GM04503 (cell line): ENCODE measurements around the gene TTC21A.

Experiments used
- DNase-seq: peaks from one replicate; pipeline ENCODE4 v3.0.0-alpha.2; 2012; ENCODE audit warnings: low read depth

Gene TTC21A

DNA sequence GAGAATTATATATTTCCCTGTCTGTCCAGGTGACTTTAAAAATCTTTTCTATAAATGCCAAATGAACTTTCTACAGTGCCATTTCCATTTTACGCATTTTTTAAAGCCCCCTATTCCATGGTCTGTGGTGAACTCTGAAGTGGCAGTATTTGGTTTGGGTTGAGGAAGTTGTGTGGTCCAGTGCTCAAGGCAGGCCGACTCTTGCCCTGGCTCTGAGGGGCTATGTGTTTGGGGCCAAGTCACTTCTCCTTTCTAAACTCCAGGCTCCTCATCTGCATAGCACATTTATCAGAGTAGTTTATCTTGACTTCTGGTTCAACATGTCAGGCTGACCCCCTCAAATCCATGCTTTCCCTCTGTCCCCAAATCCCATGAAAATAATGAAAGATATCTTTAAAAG, 14.1 kb downstream of the TTC21A start:
- no peak for DNase-seq

DNA sequence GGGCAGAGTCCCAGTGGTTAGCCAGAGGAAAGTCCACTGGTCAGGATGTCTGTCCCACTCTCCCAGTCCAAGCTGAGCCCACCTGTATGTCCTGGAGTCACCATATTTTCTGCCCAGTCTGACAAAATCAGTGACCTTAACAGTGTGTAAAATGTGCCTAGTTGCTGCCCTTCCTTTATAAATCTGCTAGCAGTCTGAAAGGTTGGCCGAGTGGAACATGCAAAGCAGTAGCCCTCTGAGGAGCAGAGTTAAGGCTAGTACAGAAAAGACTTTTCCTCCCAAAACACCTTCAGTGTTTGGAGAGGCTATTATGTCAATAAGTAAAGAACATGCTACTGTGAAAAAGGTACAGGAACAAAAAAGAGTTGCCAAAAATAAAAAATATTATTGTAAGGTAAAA, 15.3 kb downstream of the TTC21A start:
- DNase-seq, result no peak

DNA sequence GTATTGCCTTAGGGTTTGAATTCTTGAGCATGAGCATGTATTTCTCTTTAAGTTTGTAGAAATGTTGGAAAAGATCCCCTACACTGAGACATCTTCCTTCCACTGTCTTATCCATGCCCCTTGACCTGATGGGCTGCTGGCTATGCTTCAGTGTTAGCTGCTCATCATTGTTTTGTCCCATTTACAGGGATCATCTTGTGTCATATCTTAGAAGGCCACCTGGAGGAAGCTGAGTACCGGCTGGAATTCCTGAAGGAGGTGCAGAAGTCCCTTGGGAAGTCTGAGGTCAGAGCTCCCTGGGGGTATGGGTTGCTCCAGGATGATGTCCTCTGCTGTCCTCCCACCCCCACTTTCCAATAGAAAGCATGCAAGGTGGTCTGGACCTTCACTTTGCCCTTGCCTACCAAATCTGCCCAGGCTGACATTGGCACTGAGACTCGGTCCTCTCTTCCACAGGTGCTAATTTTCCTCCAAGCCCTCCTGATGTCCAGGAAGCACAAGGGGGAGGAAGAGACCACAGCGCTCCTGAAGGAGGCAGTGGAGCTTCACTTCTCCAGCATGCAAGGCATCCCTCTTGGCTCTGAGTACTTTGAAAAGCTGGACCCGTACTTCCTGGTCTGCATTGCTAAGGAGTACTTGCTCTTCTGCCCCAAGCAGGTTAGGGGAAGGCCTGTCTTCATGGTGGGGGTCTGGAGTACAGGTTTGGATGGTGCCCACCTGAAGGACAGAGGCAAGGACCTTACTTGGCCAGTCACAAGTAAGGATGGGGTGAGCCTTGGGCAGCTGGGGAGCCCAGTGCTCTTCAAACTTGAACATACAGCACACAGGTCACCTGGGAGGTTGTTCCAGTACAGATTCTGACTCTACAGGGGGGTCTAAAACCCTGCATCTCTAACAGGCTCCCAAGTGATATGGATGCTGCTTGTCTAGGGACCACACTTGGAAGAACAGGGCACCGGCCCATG, 17.7 kb downstream of the TTC21A start:
- DNase-seq, result no peak

DNA sequence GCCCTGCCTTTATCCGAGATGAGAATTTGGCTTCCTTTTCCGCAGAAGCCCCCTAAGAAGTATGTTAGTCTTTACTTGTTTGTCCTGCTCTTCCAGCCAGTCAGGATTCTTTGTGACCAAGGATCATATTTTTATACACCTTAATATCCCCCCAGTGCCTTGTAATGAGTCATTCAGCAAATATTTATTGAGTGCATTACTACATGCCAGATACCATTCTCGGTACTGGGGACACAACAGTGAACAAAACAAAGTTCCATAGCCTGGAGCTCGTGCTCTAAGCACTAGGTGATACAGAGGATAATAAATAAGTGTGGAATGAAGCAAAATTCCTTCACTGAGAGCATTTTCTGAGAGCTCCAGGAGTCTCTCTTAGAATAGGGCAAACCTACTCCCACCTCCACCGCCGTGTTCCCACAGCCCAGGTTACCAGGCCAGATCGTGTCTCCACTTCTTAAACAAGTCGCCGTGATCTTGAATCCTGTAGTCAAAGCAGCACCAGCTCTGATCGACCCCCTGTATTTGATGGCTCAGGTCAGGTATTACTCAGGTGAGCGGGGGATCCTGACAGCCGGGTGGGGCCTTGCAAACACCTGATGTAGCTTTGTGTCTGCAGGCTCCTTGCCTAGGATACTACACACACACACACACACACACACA, 18.5 kb downstream of the TTC21A start:
- no peak for DNase-seq

DNA sequence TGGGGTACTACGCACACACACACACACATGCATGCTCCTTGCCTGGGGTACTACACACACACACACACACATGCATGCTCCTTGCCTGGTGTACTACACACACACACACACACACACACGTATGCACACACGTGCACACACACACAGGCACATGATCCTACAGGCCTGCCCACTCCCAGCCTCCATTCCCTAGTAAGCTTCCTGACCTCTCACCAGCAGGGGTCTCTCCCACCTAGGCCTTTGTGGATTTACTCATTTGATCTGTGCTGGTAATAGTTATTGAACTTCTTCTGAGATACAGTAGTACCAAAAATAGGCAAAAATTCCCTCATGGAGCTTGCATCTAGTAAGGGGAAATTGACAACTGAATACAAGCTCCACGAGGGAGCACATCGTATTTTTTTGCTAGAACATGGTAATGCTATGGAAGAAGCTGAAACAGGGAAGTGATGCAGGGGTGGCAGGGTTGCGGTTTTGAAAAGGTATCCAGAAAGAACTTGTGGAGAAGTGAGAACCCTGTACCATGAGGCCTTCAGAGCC, 19.1 kb downstream of the TTC21A start:
- DNase-seq, result no peak

DNA sequence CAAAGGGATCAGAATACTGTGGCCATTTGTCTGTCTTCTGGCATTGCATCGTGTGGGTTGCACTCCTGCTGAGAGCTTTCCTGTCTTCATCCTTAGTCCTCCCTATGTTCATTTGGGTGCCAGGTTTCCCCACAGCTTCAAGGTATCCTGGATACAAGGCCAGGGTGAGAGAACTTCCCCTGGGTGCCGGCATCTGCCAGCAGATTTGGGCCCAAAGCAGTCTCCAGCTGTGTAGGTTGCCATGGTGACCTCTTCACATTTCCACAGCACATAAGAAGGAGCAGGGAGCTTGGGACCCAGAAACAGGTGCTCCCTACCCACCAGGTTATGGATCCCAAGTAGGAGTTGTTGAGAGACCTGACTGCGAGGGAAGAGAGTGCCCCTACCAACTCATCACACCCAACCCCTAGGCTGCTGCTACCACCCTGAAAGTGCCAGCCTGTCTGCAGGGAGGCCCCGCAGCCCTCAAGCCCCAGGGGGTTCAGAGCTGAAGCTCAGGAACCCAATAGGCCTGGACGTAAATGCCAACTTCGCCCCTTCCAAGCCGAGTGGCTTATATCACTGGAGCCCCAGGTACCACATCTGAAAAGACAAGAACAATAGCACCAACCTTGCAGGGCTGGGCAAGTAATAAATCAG, 19.9 kb downstream of the TTC21A start:
- no peak for DNase-seq

DNA sequence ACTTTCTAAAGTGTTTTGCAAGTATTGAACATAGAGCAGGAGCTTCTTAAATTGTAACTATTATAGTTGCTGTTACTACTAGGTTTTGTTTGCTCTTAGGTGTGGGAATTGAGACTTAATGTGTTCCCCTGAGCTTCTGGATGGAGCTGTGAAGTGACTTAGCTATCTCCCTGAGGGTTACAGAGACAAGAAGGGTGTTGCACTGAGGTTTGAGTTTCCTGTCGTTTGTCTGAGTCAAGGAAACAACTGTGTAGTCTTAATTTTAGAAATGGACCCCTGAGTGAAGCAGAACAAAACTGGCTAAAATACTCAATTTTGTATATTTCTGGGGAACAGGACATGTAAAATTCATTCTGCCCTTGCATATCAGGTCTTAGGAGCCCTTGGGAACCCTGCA, 20.4 kb downstream of the TTC21A start:
- no peak for DNase-seq

DNA sequence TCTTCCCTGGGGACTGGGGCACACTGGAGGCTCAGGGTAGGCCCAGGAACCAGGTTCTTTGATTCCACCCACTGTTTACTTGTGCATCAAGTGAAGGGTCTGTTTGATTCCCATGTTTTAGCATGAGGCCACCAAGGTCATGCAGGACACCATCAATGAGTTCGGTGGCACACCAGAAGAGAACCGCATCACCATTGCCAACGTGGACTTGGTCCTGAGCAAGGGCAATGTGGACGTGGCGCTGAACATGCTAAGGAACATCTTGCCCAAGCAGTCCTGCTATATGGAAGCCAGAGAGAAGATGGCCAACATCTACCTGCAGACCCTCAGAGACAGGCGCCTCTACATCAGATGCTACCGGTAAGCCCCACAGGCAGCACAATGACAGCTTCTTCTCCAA, 21.5 kb downstream of the TTC21A start:
- DNase-seq, result no peak

DNA sequence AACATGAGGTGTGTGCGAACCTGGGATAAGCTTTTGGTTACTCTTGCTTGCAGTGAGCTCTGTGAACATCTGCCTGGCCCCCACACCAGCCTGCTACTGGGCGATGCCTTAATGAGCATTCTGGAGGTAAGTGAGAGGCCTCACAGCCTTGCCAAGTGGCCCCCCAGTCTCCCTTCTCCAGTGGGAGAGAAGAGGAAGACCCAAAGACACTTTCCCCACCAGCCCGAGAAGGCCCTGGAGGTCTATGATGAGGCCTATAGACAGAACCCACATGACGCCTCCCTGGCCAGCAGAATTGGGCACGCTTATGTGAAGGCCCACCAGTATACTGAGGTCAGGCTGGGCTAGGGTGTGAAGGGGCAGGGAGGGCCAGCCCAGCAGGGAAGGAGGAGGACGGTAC, 22.5 kb downstream of the TTC21A start:
- no peak for DNase-seq

DNA sequence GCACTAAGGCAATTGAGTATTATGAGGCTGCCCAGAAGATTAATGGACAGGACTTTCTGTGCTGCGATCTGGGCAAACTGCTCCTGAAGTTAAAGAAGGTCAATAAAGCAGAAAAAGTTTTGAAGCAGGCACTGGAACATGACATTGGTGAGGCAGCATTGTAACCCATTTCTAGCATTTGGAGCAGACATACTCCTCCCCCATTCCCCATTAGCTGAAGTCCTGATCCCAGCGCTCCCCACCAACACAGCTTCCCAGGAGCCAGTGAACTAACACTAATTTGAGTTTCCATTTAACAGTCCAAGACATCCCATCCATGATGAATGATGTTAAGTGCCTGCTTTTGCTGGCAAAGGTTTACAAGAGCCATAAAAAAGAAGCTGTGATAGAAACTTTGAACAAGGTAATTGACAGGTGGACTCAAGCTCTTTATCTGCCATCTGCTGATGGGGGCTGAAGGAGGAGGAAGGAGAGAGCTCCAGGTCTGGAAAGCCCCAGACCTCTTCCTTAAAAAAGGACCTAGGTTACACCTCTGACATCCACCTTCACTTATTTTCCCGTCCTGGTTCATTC, 23.3 kb downstream of the TTC21A start:
- no peak for DNase-seq

DNA sequence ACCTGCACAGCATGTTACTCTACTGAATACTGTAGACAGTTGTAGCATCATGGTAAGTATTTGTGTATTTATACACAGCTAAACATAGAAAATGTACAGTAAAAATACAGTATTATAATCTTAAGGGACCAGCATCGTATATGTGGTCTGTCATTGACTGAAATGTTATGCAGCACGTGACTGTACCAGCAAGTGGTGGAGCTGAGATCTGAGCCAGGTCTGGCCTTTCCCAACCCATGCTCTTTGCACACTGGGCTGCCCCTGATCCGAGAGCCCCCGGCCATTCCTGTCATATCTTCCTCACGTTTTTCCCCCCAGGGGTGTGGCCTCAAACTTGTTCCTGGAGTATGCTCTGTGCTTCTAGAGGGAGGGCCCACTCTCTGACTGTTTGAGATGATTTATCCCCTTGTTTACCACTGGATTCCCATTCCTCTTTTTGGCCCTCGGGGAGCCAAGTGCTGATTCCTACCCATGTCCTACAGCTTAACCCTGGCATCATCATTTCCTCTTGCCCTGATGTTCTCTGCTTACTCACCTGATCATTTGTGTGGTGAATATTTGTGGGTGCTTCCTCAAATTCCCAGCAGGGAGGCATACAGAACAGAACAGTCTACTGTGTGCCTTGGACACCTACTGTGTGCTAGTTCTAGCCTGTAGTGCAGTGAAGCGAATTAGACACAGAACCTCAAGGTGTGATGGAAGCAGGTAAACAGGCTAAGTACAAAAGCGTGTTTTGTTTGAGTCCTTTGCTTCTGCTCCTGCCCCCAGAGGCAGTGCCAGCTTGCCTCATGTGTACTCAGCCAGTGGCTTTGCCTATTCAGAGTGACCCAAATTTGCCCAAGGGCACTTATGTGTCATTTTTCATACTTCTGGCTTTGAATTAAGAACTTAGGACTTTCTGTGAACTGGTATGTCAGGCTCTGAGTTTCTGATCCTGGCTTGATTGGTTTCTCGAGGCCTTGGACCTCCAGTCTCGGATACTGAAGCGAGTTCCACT, 24.9 kb downstream of the TTC21A start:
- DNase-seq, result no peak

DNA sequence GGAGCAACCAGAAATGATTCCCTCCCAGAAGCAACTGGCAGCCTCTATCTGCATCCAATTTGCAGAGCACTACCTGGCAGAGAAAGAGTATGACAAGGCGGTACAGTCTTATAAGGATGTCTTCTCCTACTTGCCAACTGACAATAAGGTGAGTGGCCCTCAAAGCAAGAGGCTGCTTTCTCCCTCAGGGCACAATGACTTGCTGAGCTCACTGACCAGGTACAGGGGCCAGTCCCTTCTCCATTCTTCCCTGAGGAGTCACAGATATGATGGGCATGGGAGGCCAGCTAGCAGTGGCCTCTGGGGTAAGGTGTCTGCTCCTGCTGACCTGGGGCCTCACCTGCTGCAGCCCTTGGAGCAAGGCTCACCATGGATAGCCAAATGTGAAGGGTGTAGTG, 25.6 kb downstream of the TTC21A start:
- no peak for DNase-seq

DNA sequence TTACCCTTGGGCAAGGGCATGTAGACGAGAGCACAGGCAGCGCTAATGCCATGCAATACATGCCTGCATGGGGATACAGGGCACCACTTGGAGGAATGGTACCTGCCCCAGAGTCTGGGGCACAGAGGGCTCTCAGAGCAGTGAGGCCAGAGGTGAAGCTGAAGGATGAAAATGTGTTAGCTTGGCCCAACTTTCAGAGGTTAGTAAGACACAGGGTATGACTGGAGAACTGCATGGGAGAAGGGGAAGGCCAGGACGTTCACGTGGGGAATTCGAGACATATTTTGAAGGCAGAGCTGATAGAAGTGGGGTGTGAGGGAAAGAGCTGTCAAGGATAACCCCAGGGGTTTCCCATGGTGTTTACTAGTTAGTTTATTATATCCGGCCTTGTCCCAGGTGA, 26.3 kb downstream of the TTC21A start:
- DNase-seq, result no peak

DNA sequence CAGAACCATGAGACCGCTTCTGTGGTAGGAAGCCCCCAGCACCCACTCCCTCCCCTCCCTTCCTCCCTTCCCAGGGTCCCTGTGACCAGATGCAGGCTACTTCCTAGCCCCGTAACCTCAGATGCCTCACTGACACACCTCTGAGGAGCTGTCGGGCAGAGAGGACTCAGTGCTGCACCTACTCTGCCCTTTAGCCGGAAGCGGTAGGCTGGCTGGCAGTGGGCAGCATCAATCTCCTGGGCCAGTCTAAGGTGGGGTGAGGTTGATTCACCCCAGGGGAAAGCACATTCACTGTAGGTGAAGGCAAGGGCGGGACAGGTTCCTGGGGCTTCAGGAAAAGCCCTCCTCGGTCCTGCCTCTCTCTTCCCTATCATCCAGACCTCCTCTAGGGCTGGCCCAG, 26.8 kb downstream of the TTC21A start:
- no peak for DNase-seq

DNA sequence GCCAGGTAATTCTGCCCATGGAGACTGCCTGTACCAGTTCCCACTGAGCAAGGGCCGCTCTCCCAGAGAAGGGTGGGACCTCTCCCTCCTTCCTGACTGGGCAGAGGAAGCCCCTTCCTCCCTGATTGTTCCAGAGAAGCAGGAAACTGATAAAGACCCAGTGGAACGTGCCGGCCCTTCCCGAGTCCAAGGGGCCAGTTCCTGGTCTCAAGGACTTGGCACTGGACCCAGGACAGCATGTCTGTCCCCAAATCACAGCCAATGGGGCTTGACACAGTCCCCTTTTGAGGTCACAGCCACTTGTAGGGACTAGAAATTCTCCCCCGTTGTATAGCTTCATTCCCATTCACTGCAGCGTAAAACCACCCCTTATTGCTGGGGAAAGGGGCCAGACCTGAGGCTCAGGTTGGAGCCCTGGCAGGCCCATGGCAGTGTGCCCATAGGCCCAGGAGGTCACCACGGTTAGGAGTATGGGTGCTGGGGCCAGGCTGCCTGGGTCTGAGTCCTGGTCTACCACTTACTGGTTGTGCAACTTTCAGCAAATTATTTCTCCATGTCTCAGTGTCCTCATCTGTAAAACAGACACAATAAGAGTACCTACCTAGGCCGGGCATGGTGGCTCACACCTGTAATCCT, 27.8 kb downstream of the TTC21A start:
- no peak for DNase-seq

DNA sequence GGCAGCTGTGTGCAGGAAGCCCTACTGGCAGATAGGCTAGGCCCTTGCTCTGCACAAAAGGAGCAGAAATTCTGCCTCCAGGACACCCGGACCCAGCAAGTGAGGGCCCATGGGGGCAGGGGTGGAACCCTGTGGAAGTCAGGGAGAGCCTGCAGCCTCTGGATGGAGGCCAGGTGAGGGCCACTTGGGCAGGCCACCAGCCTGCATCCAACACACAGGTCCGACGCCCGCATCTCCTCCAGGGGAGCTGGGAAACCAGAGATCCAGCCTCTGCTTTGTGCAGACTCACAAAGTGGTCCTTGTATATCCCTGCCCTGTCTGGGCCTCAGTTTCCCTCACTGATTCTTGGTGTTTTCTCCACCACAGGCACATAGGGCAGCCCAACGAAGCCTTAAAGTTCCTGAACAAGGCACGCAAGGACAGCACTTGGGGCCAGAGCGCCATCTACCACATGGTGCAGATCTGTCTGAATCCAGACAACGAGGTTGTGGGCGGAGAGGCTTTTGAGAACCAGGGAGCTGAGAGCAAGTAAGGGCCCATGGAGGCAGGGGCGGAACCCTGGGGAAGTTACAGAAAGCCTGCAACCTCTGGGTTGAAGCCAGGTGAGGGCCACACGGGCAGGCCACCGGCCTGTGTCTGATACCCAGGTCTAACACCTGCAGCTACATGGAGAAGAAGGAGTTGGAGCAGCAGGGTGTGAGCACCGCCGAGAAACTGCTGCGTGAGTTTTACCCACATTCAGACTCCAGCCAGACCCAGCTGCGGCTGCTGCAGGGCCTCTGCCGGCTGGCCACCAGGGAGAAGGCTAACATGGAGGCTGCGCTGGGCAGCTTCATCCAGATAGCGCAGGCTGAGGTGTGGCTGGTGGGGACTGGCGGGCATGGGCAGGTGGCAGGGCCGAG, 29.3 kb downstream of the TTC21A start:
- no peak for DNase-seq

DNA sequence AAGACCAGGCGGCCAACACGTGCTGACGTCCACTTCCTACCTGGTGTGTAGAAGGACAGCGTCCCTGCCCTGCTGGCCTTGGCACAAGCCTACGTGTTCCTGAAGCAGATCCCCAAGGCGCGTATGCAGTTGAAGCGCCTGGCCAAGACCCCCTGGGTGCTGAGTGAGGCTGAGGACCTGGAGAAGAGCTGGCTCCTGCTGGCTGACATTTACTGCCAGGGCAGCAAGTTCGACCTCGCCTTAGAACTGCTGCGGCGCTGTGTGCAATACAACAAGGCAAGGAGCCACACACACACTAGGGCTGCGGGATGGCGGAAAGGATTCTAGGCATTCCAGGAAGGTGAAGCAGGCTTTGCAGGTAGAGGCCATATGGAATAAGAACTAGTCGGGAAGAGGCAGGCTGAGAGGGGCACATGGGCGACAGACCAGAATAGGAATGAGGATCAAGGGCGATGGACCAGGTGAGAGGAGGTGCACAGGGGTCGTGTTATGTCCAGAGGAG, 30.0 kb downstream of the TTC21A start:
- DNase-seq, result no peak

DNA sequence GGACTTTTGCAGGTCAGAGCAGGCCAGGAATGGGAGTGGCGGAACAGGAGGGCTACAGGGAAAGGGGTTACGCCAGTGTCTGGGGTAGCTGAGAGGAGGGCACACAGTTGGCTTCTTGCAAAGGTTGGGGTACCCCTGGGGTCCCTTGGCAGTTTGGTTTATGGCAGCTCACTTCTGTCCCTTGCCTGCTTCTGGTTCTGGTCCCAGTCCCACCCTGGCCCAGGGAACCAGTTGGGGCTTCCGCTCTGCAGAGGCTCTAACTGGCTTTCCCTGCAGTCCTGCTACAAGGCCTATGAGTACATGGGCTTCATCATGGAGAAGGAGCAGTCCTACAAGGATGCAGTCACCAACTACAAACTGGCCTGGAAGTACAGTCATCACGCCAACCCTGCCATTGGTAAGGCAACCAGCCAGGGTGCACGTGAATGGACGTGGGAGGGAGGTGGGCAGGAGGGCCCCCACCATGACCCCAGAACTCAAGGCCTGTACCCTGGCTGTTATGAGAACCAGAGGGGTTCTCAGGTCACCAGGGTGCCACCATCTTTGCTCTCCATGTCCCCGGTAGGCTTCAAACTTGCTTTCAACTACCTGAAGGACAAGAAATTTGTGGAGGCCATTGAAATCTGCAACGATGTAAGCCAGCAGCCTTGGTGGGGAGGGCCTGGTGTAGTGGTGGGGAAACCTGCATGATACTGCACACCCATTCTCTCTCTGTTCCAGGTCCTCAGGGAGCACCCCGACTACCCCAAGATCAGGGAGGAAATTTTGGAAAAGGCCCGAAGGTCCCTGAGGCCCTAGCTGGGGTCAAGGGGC, 30.7 kb downstream of the TTC21A start:
- DNase-seq, result no peak
